Panc1 (cell line): Measurements from ENCODE around the gene MAG. TPM values are rescaled to one million over a fixed set of nuclear protein-coding genes. Genes with fewer than 3 reads are reported as not detected.

Experiments used
- ATAC-seq: fragments of 200-7000 bp; cut with Tn5 transposase; 2 replicates; pipeline ENCODE4 v1.9.1; 2020; ENCODE audit warnings: mild to moderate bottlenecking, moderate library complexity
- BruUV-seq: library from RNA; stranded (reverse); fragments of 400-500 nt; replicated peaks from 2 replicates; lab custom pipeline; 2021; lab: Mats Ljungman, UMichigan
- CTCF ChIA-PET: fragments of 300-600 bp; sonication (Branson Sonifier 250); formaldehyde crosslinking; loops from one replicate; lab custom pipeline; 2022; ENCODE audit warnings: antibody characterized with exemption; lab: Charles Lee
- POLR2A ChIA-PET: fragments of 300-600 bp; sonication (Branson Sonifier 250); formaldehyde crosslinking; loops from one replicate; lab custom pipeline; 2022; ENCODE audit warnings: antibody characterized with exemption; lab: Charles Lee
- DNase-seq: peaks from one replicate; pipeline ENCODE4 v3.0.0-alpha.2; 2010; ENCODE audit warnings: low read depth, low spot score
- H3K27ac ChIP-seq: 2 replicates; pipeline ENCODE4 v1.5.1; 2011; ENCODE audit warnings: mild to moderate bottlenecking, low read length, inconsistent platforms
- H3K27me3 ChIP-seq: fragments of 200-500 bp; sonication (Bioruptor generic); 2 replicates; pipeline ENCODE4 v1.6.0; 2014; ENCODE audit warnings: low read length, inconsistent platforms; ENCODE audit not compliant: control insufficient read depth, insufficient read depth
- H3K36me3 ChIP-seq: fragments of 200-500 bp; sonication (Bioruptor generic); 2 replicates; pipeline ENCODE4 v1.5.1; 2014; ENCODE audit warnings: inconsistent platforms, mild to moderate bottlenecking, low read length, moderate library complexity; ENCODE audit not compliant: control insufficient read depth, insufficient read depth
- H3K4me1 ChIP-seq: 2 replicates; pipeline ENCODE4 v1.5.1; 2011; ENCODE audit warnings: inconsistent platforms, mild to moderate bottlenecking, low read length, moderate library complexity; ENCODE audit not compliant: control insufficient read depth, insufficient read depth
- H3K4me3 ChIP-seq, 2 experiments: 2 replicates each; pipeline ENCODE4 v1.5.1; 2011 to 2012; ENCODE audit warnings: low read depth in 2 of 2, low read length in 2 of 2, mild to moderate bottlenecking in 2 of 2, inconsistent platforms in 1 of 2, moderate library complexity in 1 of 2
- H3K9me3 ChIP-seq: fragments of 200-500 bp; sonication (Bioruptor generic); 2 replicates; pipeline ENCODE4 v1.5.1; 2014; ENCODE audit warnings: low read depth, mild to moderate bottlenecking, inconsistent platforms, low read length, moderate library complexity; ENCODE audit not compliant: control insufficient read depth, insufficient read depth
- POLR2AphosphoS5 ChIP-seq: IDR thresholded peaks from 2 replicates; pipeline ENCODE4 v1.6.1; 2012; ENCODE audit warnings: mild to moderate bottlenecking, low read depth, low read length, moderate library complexity
- SIN3A ChIP-seq: IDR thresholded peaks from 2 replicates; pipeline ENCODE4 v1.6.1; 2012; ENCODE audit warnings: low read depth, mild to moderate bottlenecking, low read length, moderate library complexity, borderline replicate concordance; ENCODE audit not compliant: insufficient read depth
- TCF7L2 ChIP-seq: IDR thresholded peaks from 2 replicates; pipeline ENCODE4 v1.6.1; 2011; ENCODE audit warnings: mild to moderate bottlenecking, low read depth, low read length, inconsistent platforms
- in situ Hi-C: cut with HindIII; loops from 2 replicates; pipeline ENCODE4 v1.10.0; 2016; ENCODE audit warnings: low sequenced_read_pairs, low pct_unique_long_range_greater_than_20kb
- intact Hi-C: fragments of 100-400 bp; cut with micrococcal nuclease; formaldehyde crosslinking; loops from one replicate; pipeline ENCODE4 v1.10.0; 2022; ENCODE audit not compliant: unreplicated experiment
- total RNA-seq: library from RNA; stranded (reverse); gene quantifications from one replicate; pipeline ENCODE4 v1.2.1, GENCODE V29; 2021; ENCODE audit not compliant: unreplicated experiment
- TF ChIP-seq, protein P1 (sequence below): fragments of 450-650 bp; IDR thresholded peaks from 2 replicates; pipeline ENCODE4 v1.5.1; 2017; ENCODE audit warnings: mild to moderate bottlenecking
- TF ChIP-seq, protein P2 (sequence below), 2 experiments: IDR thresholded peaks; 2 replicates each; pipeline ENCODE4 v1.6.1; 2011 to 2012; ENCODE audit warnings: low read depth in 2 of 2, control low read depth in 1 of 2, low read length in 1 of 2, mild to moderate bottlenecking in 1 of 2, moderate library complexity in 1 of 2; ENCODE audit not compliant: insufficient read depth in 1 of 2

The MAG gene
- total RNA-seq, 1 experiment from 2014 or later, result not detected

DNA sequence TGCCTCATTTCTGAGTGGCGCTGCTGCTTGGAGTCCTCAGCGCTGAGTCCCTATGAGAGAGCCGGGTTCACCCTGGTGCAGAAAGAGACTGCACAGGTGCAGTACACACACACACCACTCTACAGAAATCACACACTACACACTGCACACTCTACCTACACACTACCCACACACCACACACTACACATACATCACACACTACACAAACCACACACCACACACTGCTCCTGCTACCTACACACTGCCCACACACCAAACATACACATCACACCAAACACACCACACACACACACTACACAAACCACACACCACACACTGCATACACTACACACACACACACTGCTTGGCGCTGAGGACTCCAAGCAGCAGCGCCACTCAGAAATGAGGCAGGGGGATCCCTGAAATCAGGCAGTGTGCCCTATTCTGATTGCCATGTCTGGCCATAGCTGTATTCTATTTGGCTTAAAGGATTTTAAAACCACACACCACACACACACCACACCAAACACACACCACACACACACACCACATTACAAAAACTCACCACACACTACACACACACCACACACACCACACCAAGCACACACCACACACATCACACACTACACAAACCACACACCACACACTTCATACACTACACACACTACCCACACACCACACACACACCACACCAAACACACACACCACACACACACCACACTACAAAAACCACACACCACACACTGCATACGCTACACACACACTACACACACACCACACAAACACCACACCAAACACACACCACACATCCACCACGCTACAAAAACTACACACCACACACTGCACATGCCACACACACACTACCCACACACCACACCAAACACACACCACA, 4.9 kb downstream of the MAG start:
- H3K27ac ChIP-seq, result no peak overlapping the region
- CTCF ChIA-PET, result no interaction called here

DNA sequence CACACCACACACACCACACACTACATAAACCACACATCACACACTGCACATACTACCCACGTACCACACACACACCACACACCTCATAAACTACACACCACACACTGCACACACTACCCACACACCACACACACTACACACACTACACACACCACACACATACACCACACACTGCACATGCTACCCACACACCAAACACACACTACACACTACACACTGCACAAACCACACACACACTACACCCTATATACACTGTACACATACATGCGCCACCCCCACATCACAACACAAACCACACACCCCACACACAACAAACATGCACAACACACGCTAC, 5.5 kb downstream of the MAG start:
- ChIA-PET POLR2A (no interaction called here), CTCF (no interaction called here)
- Histone ChIP-seq H3K36me3 (no peaks in the 10 kb centered on the region), H3K4me1 (no peaks in the 10 kb centered on the region), H3K27ac (no peak overlapping the region), H3K4me3 (no peak overlapping the region), H3K9me3 (no peaks in the 10 kb centered on the region), H3K27me3 (no peaks in the 10 kb centered on the region; the same call in 1 of the 2 replicates)
- intact Hi-C loops, result no loop called here
- TF ChIP-seq POLR2AphosphoS5, result no peak
- TF ChIP-seq, protein P1, sequence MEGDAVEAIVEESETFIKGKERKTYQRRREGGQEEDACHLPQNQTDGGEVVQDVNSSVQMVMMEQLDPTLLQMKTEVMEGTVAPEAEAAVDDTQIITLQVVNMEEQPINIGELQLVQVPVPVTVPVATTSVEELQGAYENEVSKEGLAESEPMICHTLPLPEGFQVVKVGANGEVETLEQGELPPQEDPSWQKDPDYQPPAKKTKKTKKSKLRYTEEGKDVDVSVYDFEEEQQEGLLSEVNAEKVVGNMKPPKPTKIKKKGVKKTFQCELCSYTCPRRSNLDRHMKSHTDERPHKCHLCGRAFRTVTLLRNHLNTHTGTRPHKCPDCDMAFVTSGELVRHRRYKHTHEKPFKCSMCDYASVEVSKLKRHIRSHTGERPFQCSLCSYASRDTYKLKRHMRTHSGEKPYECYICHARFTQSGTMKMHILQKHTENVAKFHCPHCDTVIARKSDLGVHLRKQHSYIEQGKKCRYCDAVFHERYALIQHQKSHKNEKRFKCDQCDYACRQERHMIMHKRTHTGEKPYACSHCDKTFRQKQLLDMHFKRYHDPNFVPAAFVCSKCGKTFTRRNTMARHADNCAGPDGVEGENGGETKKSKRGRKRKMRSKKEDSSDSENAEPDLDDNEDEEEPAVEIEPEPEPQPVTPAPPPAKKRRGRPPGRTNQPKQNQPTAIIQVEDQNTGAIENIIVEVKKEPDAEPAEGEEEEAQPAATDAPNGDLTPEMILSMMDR, result no peak
- no peak for TF ChIP-seq SIN3A
- no peak for TF ChIP-seq TCF7L2
- TF ChIP-seq, protein P2, sequence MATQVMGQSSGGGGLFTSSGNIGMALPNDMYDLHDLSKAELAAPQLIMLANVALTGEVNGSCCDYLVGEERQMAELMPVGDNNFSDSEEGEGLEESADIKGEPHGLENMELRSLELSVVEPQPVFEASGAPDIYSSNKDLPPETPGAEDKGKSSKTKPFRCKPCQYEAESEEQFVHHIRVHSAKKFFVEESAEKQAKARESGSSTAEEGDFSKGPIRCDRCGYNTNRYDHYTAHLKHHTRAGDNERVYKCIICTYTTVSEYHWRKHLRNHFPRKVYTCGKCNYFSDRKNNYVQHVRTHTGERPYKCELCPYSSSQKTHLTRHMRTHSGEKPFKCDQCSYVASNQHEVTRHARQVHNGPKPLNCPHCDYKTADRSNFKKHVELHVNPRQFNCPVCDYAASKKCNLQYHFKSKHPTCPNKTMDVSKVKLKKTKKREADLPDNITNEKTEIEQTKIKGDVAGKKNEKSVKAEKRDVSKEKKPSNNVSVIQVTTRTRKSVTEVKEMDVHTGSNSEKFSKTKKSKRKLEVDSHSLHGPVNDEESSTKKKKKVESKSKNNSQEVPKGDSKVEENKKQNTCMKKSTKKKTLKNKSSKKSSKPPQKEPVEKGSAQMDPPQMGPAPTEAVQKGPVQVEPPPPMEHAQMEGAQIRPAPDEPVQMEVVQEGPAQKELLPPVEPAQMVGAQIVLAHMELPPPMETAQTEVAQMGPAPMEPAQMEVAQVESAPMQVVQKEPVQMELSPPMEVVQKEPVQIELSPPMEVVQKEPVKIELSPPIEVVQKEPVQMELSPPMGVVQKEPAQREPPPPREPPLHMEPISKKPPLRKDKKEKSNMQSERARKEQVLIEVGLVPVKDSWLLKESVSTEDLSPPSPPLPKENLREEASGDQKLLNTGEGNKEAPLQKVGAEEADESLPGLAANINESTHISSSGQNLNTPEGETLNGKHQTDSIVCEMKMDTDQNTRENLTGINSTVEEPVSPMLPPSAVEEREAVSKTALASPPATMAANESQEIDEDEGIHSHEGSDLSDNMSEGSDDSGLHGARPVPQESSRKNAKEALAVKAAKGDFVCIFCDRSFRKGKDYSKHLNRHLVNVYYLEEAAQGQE (IDR thresholded peaks at IDR 0.05; ENCODE audit: insufficient read depth in 1 of 2, low read depth in 2 of 2, low read length in 1 of 2), result no peak
- ATAC-seq (no peak), DNase-seq (no peak)
- BruUV-seq, result no TSS peak
- in situ Hi-C loops, result no loop called here

More for the DNA sequence above, 4.9 kb downstream of the MAG start:
- POLR2A ChIA-PET, result no interaction called here
- BruUV-seq, result no TSS peak
- intact Hi-C loops (no loop called here), in situ Hi-C loops (no loop called here)
- DNase-seq, result no peak
- H3K36me3 ChIP-seq, result no peaks in the 10 kb centered on the region
- H3K4me1 ChIP-seq, result no peaks in the 10 kb centered on the region
- H3K4me3 ChIP-seq, result no peak overlapping the region
- no peak for ATAC-seq
- no peaks in the 10 kb centered on the region; the same call in 1 of the 2 replicates for H3K27me3 ChIP-seq
- TF ChIP-seq SIN3A (no peak), TCF7L2 (no peak), POLR2AphosphoS5 (no peak)
- TF ChIP-seq, protein P2 (IDR thresholded peaks at IDR 0.05; ENCODE audit: insufficient read depth in 1 of 2, low read depth in 2 of 2, low read length in 1 of 2), result no peak
- TF ChIP-seq, protein P1, result no peak
- no peaks in the 10 kb centered on the region for H3K9me3 ChIP-seq
